OCI-LY3 (cell line): Measurements from ENCODE around the gene MAN1A1.

Experiments used
- CTCF ChIP-seq: fragments of 200-600, 300-600 bp; sonication (generic); IDR thresholded peaks from 2 replicates; pipeline ENCODE4 v1.5.1; 2014; ENCODE audit warnings: antibody characterized with exemption, low read length, low read depth
- EZH2phosphoT487 ChIP-seq: fragments of 200-600 bp; shearing (Covaris generic); IDR thresholded peaks from 2 replicates; pipeline ENCODE4 v1.6.1; 2018; ENCODE audit warnings: antibody characterized with exemption, mixed run types, low read depth

GRCh38 chr6:119350202-119350951 is 816 bp upstream of the MAN1A1 start:
- no peak for TF ChIP-seq CTCF
- TF ChIP-seq EZH2phosphoT487 = no peak
